ENCODE data around the gene ABL1.
"Not testable (repeated sequence)": the region's sequence is repeated elsewhere in the genome, so short reads cannot be mapped to it uniquely, and the experiment has no call there.

ABL1 gene

DNA sequence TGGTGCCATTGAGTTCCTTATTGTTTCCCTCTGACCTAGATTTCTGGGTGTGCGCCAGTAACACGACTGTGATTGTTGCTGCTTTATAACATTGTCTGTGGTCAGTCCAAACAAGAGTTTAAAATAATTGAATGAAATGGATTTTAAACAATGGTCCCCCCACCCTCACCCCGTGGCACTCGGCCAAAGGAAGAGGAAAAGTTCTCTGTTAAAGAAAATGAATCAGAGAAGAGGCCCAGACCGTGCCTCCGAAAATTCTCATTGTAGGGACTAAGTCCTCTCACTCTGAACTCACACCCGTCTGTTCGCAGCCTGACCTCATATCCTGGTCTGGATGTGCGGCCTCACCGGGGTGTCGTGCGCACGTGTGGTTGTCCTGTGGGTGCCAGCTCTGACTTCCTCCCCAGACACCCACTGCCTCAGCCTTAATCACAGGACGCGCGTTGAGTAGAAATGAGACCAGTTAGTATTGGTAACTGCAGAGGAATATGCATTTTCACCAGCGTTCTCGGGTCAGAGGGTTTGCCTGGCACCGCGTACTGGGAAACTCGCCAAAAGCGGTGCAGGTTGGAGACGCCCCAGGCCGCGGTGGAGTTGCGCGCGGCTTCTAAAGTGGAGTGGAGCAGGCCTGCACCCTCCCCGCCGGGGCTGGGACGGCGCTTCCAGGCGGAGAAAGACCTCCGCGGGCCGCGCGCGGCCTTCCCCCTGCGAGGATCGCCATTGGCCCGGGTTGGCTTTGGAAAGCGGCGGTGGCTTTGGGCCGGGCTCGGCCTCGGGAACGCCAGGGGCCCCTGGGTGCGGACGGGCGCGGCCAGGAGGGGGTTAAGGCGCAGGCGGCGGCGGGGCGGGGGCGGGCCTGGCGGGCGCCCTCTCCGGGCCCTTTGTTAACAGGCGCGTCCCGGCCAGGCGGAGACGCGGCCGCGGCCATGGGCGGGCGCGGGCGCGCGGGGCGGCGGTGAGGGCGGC is at the start of gene ABL1:
Gene ABL1 (plus strand): TSS at position 884 of the 966 bp plus-strand sequence. CDS start 193 bp downstream, outside the sequence.
- peak; percentile 68 for DNase-seq

DNA sequence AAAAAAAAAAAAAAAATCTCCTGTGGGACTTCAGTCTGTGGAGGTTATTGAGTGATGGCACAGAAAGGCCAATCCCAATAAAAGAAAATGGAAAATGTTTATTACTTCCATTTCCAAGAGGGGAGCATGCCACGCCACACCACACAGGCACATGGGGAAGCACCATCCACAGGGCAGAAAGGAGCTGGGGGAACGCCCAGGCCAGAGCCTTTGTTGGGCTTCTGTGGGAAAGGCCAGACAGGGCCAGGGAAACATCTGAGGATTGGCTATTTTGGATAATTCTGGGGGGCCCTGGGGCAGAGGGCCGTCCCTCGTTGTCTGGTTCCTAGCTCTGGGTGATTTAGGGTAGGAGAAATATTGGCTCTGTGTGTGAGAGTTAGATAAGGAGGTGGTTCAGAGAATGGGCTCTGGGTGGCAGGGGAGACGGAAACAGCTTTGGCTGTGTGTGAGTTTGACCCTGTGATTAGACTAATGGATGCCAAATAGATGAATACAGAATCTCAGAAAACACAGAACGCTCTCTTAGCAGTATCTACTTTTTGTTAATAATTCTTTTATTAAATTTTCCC is 49.0 kb upstream of the ABL1 start:
- no peak for DNase-seq

GRCh38 chr9:130786526-130786925 is 48.5 kb upstream of the ABL1 start:
- DNase-seq, result no peak

DNA sequence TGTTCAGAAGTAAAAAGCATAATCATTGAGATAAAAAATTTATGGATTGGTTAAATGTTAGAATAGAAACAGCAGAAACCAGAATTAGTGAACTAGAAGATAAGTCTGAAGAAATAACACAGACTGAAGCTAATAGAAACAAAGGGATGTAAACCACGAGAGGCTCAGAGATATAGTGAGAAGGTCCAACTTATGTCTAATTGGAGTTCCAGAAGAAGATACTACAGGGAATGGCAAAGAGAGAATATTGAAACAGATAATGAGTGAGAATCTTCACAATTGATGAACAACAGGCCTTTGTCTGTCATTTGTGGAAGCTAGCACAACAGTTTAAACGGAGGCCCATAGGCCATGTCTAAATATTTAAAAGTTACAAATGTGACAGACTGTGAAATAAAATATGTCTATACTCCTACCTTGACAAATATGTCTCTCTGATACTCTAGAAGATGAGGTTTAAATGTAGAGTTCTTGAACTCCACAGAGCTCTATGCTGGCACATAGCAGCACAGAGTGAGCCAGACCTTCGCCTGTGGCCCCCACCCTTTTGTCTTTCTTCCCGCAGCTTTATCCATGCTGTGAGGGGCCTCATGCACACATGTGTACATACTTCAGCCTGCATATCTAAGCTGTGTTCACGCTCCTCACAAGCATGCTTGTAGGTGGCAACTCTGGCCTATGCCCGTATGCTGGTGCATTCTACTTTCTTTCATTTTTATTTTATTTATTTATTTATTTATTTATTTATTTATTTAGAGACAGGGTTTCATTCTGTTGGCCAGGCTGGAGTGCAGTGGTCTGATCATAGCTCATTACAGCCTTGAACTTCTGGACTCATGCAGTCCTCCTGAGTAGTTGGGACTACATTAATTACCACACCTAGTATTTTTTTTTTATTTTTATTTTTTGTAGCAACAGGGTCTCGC is 45.0 kb upstream of the ABL1 start:
- DNase-seq, result no peak

- DNase-seq, result no peak
Measured at GRCh38 chr9:130791303-130791894, 43.7 kb upstream of the ABL1 start.

DNA sequence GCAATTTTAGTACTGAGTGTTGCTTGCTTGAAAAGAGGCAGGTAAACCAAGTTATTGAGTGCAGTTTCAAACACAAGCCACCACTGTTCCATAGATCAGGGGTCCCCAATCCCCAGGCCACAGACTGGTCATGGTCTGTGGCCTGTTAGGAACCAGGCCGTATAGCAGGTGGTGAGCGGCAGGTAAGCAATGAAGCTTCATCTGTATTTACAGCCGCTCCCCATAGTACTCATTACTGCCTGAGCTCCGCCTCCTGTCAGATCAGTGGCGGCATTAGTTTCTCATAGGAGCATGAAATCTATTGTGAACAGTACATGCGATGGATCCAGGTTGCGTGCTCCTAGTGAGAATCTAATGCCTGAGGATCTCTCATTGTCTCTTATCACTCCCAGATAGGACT is 41.5 kb upstream of the ABL1 start:
- no peak for DNase-seq

GRCh38 chr9:130794021-130794420 is 41.0 kb upstream of the ABL1 start:
- not testable (repeated sequence) for DNase-seq

DNA sequence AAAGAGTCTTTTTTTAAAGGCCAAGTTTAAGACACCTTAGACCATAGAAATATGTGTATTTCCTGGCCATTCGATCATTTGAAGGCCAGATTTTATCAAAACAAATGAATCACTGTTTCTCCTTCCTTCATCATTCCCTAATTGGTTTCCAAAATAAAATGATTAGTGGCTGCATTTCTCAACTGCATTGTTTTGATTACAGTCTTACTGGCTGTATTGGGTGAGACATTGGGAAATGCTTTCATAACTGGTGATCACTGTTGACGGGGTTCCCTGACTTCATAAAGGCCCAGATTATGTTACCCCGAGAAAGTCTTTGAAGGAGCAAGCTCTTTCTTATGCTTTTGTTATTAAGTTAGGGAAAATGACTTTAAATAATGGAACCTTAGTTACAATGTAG is 40.6 kb upstream of the ABL1 start:
- DNase-seq, result not testable (repeated sequence)

GRCh38 chr9:130794923-130795495 is 40.0 kb upstream of the ABL1 start:
- no peak for DNase-seq

DNA sequence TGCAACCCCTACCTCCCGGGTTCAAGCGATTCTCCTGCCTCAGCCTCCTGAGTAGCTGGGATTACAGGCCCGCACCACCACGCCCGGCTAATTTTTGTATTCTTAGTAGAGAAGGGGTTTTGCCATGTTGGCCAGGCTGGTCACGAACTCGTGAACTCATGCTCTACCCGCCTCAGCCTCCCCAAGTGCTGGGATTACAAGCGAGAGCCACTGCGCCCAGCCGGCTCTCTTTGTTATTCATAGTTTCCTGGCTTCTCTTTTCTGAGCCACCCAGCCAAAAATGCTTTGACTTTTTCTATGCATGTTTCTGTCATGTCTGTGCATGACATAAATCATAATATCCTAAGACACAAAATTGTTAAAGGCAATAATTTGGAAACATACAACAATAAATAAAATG is 31.9 kb upstream of the ABL1 start:
- not testable (repeated sequence) for DNase-seq

- DNase-seq, result no peak
Measured at GRCh38 chr9:130805510-130806326, 29.3 kb upstream of the ABL1 start.

DNA sequence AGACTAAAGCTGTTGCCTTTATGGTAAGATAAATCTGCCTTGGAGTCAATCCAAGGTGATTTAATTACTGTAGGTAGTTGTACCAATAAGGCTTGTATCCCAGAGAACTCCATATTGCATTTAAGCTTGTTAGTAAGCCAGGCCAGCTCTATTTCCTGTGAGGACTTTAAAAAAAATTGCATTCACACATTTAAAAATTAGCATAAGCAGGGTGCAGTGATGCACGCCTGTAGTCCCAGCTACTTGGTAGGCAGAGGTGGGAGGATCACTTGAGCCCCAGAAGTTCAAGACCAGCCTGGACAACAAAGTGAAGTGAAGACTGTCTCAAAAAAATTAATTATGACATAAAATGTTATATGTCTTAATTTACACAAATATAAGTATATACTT is 28.7 kb upstream of the ABL1 start:
- DNase-seq, result no peak

DNA sequence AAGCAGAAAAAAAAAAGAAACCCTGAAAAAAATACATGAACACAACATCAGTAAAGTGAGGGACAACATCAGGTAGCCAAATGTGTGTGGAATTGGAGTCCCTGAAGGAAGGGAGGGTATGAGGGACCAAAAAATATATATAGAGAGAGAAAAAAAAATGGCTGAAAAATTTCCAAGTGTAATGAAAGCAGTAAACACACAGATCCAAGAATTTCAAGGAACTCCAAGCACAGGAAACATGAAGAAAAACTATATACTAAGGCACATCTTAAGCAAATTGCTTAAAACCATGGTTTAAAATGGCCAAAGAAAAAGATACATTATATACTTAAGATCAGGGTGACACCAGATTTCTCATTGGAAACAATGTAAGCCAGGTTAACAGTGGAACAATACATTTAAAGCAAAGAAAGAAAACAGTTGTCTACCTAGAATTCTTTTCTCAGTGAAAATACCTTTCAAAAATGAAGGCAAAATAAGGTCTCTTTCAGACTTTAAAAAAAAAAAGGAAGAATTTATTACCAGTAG is 24.4 kb upstream of the ABL1 start:
- DNase-seq, result no peak

DNA sequence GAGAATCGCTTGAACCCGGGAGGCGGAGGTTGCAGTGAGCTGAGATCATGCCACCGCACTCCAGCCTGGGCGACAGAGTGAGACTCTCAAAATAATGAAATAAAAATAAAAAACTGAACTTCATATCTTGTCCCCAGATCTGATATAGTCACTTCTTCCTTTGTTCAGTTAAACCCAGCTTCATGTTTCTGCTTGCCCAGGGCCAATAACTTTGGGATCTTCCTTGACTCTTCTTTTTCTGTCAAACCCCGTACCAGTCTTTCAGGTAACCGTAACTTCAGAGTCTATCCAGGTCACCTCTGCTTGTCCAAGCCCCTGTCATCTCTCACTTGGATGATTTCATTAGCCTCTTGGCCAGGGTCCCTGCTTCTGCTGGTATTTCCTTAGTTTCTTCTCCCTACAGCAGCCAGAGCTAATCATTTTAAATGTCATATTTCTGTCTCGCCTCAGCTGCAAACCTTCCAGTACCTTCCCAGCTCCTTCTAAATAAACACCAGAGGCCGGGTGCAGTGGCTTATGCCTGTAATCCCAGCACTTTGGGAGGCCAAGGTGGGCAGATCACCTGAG is 19.7 kb upstream of the ABL1 start:
- no peak for DNase-seq

DNA sequence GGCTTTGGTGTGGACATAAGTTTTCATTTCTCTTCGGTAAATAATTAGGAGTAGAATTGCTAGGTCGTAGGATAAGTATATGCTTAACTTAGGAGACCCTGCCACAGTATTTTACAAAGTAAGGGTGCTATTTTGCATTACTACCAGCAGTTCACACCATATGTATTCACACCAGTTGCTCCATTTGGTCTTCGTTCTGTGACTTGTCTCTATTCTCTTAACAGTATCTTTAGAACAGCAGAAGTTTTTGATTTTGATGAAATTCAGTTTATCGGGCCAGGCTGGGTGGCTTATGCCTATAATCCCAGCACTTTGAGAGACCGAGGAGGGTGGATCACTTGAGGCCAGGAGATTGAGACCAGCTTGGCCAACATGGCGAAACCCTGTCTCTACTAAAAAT is 17.1 kb upstream of the ABL1 start:
- no peak for DNase-seq

- no peak for DNase-seq
Measured at GRCh38 chr9:130820135-130820738, 14.8 kb upstream of the ABL1 start.

DNA sequence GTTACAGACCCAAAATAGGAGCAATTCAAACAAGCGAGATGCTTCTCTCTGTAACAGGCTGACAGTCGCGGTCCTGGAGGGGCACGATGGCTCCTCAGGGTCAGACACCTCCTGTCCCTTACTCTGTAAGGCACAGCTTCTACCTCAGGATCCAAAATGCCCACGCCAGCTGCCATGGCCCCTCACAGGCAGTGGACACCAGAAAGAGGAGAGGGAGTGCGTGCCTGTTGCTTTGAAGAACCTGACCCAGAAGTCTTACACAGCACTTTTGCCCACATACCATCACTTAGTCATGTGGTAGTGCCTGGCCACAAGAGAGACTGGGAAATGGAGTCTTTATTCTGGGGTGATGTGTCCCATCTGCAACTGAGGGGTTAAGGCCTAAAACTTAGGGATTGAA is 11.6 kb upstream of the ABL1 start:
- DNase-seq, result no peak

GRCh38 chr9:130824079-130824478 is 11.0 kb upstream of the ABL1 start:
- no peak for DNase-seq

GRCh38 chr9:130824643-130825350 is 10.3 kb upstream of the ABL1 start:
- no peak for DNase-seq

DNA sequence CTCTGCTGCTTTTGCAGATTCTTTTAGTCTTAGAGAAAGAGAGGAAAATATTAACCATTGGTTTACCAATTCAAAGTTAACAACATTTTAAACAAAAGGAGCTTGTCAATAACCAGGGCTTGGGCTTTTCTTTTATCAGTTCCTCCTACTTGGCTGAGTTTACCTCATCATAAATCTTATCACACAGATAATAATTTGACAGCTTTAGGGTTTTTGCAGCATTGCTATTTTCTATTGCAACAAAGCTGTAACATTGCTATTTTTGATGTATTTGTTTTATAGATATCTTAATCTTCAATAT is 9.8 kb upstream of the ABL1 start:
- no peak for DNase-seq
